HG03469 (cell line): ENCODE results near the gene SALL4.
"Not testable (repeated sequence)": the region's sequence is repeated elsewhere in the genome, so short reads cannot be mapped to it uniquely, and the experiment has no call there.

Experiments used
- ATAC-seq: cut with Tn5 transposase; IDR thresholded peaks from one replicate; pipeline ENCODE4 v1.9.1; 2021; ENCODE audit warnings: mild to moderate bottlenecking, moderate library complexity, moderate number of reproducible peaks; ENCODE audit not compliant: unreplicated experiment

SALL4 gene

GRCh38 chr20:51803148-51803854 is 980 bp upstream of the SALL4 start:
- ATAC-seq, result no peak

DNA sequence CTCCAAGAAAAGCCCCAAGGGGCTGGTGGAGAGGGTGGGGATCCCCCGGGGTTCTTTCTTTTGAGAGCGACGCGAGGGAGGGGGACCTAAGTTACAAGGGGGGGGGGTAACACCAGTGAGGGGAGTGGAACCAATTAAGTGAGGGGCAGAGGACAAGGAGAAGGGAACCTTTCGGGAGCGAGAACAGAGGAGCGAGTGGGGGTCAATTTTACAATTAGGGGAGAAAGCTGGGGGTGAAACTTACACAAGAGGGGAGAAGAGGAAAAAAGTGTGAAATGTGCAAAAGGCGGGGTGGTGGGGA is 548 bp downstream of the SALL4 start:
- no peak for ATAC-seq

DNA sequence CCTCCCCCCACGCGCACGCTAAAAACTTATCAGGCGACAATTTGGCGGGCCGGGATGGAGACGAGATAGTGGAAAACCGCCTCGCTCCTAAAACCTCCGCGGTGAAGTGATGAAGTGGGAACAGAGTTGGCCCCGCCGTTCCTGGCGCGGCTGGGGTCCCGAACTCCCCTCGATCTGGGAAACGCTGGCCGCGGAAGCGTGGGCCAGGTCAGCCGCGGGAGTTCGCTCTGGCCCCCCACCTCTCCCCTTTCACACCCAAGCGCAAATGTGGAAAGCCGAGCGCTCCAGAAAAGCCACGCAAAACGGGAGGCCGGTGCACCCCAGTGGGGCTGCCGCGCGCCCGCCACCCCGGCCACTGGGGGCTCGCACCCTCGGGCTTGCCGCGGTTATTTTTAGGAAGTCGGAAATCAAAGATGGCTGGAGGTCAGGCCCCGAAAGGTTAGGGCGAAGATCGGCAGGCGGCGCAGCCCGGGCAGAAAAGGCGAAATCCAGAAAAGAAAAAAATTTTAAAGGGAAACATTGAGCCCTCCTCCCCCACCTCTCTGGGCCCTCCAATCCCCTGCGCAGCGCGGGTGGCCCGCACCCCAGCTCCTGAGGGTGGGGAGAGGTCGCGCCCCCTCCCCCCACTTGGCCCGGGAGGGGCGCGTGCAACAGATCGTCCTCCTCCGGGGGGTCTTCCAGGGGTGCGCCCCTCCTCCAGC is 1.0 kb downstream of the SALL4 start:
- ATAC-seq, result no peak

DNA sequence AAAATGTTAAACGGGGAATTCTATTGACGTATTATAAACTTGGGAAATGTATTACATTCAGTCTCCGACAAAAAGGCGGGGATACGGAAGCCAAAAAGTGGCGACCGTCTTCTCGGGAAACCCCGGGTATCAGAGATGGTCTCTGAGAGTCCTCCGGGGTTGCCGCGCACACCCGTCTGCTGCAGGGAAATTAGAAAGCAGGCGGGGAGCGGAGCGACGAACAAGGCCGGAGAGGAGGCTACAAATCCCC is 1.5 kb downstream of the SALL4 start:
- no peak for ATAC-seq

GRCh38 chr20:51800060-51800871 is 2.1 kb downstream of the SALL4 start:
- ATAC-seq, result no peak

DNA sequence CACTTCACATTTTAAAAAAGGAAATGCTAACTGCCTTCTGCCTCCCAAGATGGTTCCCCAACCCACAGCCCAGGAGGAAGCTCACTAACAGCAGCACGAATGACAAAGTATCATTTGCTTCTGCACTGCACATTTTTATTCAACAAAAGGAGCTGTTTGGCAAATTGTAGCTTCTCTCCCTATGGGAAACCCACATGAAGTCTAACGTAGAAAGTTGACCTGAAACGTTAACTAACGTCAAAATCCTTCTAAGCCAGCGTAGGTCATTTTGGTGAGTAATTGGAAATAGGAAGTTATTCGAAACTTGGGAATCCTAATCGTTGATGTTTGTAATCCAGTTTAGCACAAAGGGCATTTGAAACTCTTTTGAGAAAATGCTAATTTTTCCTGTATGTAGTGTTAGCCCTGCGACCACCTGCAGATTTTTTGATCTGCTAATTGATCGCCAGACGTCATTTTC is 2.9 kb downstream of the SALL4 start:
- no peak for ATAC-seq

- ATAC-seq, result no peak
Observed at GRCh38 chr20:51797357-51798025, 4.8 kb downstream of the SALL4 start.

DNA sequence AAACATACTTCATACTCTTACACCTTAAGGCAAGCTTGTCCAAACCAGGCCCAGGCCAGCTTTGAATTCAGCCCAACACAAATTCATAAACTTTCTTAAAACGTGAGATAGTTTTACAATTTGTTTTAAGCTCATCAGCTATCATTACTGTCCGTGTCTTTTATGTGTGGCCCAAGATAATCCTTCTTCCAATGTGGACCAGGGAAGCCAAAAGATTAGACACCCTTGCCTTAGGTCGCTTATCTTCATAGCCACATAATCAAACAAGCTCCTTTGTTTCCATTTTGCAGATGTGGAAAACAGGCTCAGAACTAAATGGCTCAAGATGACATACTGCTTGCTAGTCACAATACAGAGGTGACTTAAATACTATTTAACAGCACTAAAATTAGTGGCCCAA is 6.0 kb downstream of the SALL4 start:
- no peak for ATAC-seq

DNA sequence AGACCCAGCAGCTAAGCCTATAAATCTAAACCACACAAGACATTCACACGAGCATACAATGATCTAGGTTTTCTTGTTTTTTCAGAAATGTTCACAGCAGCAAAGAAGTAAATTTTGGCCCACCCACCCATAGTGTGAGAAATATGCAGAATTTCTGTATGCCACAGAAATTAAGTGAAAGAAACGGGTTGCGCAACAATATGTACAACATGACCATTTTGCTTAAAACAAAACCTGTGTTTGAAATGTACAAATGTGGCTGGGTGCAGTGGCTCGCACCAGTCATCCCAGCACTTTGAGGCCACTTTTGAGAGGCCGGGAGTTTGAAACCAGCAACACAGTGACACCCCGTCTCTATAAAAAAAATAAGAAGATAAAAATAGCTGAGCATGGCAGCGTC is 9.4 kb downstream of the SALL4 start:
- no peak for ATAC-seq

GRCh38 chr20:51791626-51792025 is 10.7 kb downstream of the SALL4 start:
- no peak for ATAC-seq

DNA sequence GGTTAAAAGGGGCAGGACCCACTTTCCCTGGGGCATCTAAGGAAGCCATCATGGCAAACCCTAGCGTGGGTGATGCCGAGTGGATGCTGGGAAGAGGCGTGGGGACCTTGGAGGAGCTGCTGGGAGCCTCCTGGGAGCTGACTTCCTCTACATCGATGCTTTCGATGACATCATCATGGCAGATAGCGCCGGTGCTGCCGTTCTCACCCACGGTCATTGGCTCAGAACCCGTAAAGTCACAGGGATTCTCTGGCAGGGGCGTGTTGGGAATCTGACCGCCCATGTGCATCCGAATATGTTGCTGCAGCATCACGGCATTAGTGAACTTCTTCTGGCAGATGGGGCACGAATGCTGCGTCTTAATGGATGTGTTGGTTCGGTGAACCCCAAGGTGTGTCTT is 12.1 kb downstream of the SALL4 start:
- ATAC-seq, result no peak

- ATAC-seq, result no peak
Observed at GRCh38 chr20:51789434-51789833, 12.9 kb downstream of the SALL4 start.

- no peak for ATAC-seq
Observed at GRCh38 chr20:51788822-51789221, 13.5 kb downstream of the SALL4 start.

- ATAC-seq, result no peak
Observed at GRCh38 chr20:51784299-51784698, 18.0 kb downstream of the SALL4 start.

- not testable (repeated sequence) for ATAC-seq
Observed at GRCh38 chr20:51778229-51778759, 24.0 kb downstream of the SALL4 start.

DNA sequence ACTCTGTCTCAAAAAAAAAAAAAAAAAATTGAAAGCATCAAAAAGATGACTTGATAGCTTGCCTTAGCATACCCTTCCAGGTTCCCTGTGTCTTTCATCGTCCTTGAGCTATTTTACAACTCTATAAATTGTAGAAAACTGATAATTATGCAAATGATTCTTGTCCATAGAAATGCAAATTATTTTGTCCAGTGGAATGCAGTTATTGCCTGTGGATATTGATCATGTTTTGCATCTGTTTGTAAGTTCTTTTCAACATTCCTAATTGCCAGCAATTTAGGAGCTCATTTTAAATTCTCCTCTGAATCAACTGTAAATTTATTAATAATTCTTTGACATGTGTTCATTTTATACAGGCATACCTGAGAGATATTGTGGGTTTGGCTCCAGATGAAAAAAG is 27.1 kb downstream of the SALL4 start:
- ATAC-seq, result no peak

DNA sequence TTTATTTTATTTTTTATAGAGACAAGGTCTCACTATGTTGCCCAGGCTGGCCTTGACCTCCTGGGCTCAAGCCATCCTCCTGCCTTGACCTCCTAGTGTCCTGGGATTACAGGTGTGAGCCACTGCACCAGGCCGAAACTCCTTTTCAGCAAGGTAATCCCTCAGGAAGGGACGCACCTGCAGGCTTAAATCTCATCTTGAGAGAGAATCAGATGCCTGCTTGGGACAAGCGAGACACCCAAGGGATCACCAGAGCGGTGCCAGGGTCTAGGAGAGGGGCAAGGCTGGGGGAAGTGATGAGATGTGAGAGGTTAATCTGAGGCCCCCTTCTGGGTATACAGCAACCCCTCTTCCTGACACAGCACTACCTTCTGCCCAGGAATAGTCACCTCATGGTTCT is 30.1 kb downstream of the SALL4 start:
- no peak for ATAC-seq

DNA sequence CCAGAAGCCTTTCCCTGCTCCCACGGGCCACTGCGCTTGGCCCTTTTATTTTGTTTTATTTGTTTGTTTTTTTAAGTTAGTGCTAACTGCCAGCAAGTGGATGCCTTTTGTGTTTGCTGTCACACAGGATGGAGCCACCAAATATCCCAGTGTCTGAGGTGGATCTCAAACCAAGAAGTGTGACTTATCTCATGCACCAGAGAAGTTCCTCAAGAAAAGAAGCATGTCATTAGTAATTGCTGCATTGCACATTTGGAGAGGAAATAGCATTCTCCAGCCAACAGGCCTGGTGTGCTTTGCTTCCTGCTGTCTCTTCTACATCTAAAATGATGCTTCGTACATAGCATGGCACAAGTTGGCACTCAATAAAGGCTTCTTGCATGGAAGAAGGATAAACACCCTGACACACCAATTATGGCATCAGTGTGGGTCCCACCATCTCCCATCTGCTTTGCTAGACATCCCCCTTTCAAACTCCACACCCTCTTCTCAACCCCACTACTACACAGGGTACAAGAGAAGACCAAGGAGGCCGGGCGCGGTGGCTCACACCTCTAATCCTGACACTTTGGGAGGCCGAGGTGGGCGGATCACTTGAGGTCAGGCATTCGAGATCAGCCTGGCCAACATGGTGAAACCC is 32.2 kb downstream of the SALL4 start:
- no peak for ATAC-seq

- no peak for ATAC-seq
Observed at GRCh38 chr20:51768759-51769517, 33.4 kb downstream of the SALL4 start.
